HEK293 (cell line): ENCODE results near the gene TBC1D17.

Experiments used
- BCL6B ChIP-seq: fragments of 450-650 bp; formaldehyde crosslinking; IDR thresholded peaks from 2 replicates; pipeline ENCODE4 v1.5.1; 2017; ENCODE audit warnings: missing biosample characterization, missing genetic modification characterization
- GLIS2 ChIP-seq: fragments of 450-650 bp; formaldehyde crosslinking; IDR thresholded peaks from 2 replicates; pipeline ENCODE4 v1.5.1; 2016; ENCODE audit warnings: missing biosample characterization, missing genetic modification characterization
- PATZ1 ChIP-seq: fragments of 450-650 bp; formaldehyde crosslinking; IDR thresholded peaks from 2 replicates; pipeline ENCODE4 v1.5.1; 2016; ENCODE audit warnings: missing biosample characterization, missing genetic modification characterization
- PRDM1 ChIP-seq: fragments of 450-650 bp; formaldehyde crosslinking; IDR thresholded peaks from 2 replicates; pipeline ENCODE4; 2016; ENCODE audit warnings: missing biosample characterization, missing genetic modification characterization
- REPIN1 ChIP-seq: fragments of 450-650 bp; formaldehyde crosslinking; IDR thresholded peaks from 2 replicates; pipeline ENCODE4 v1.5.1; 2017; ENCODE audit warnings: missing biosample characterization, missing genetic modification characterization, low read depth
- REST ChIP-seq: fragments of 450-650 bp; formaldehyde crosslinking; IDR thresholded peaks from 2 replicates; pipeline ENCODE4 v1.5.1; 2016; ENCODE audit warnings: missing biosample characterization, missing genetic modification characterization
- SP2 ChIP-seq: fragments of 450-650 bp; formaldehyde crosslinking; IDR thresholded peaks from 2 replicates; pipeline ENCODE4 v1.5.1; 2016; ENCODE audit warnings: missing biosample characterization, missing genetic modification characterization
- SP3 ChIP-seq: fragments of 450-650 bp; formaldehyde crosslinking; IDR thresholded peaks from 2 replicates; pipeline ENCODE4 v1.5.1; 2016; ENCODE audit warnings: missing biosample characterization, missing genetic modification characterization
- YY1 ChIP-seq: fragments of 450-650 bp; formaldehyde crosslinking; IDR thresholded peaks from 2 replicates; pipeline ENCODE4 v1.5.1; 2018; ENCODE audit warnings: missing biosample characterization, missing genetic modification characterization
- ZBTB20 ChIP-seq: fragments of 450-650 bp; formaldehyde crosslinking; IDR thresholded peaks from 2 replicates; pipeline ENCODE4 v1.5.1; 2016; ENCODE audit warnings: missing biosample characterization, missing genetic modification characterization
- ZBTB21 ChIP-seq: fragments of 450-650 bp; formaldehyde crosslinking; IDR thresholded peaks from 2 replicates; pipeline ENCODE4 v1.5.1; 2017; ENCODE audit warnings: missing biosample characterization, missing genetic modification characterization
- ZFP37 ChIP-seq: fragments of 450-650 bp; formaldehyde crosslinking; IDR thresholded peaks from 2 replicates; pipeline ENCODE4 v1.5.1; 2016; ENCODE audit warnings: missing biosample characterization, missing genetic modification characterization
- ZFP41 ChIP-seq: fragments of 450-650 bp; formaldehyde crosslinking; IDR thresholded peaks from 2 replicates; pipeline ENCODE4 v1.5.1; 2016; ENCODE audit warnings: missing biosample characterization, missing genetic modification characterization, borderline replicate concordance
- ZNF133 ChIP-seq: fragments of 450-650 bp; formaldehyde crosslinking; IDR thresholded peaks from 2 replicates; pipeline ENCODE4 v1.5.1; 2016; ENCODE audit warnings: missing biosample characterization, missing genetic modification characterization
- ZNF37A ChIP-seq: fragments of 450-650 bp; IDR thresholded peaks from 2 replicates; pipeline ENCODE4 v1.5.1; 2018; ENCODE audit warnings: missing biosample characterization, missing genetic modification characterization
- ZNF391 ChIP-seq: fragments of 450-650 bp; formaldehyde crosslinking; IDR thresholded peaks from 2 replicates; pipeline ENCODE4 v1.5.1; 2016; ENCODE audit warnings: low read depth, missing biosample characterization, missing genetic modification characterization, borderline replicate concordance
- ZNF394 ChIP-seq: fragments of 450-650 bp; formaldehyde crosslinking; IDR thresholded peaks from 2 replicates; pipeline ENCODE4 v1.5.1; 2016; ENCODE audit warnings: missing biosample characterization, missing genetic modification characterization, mild to moderate bottlenecking, moderate library complexity, borderline replicate concordance
- ZNF426 ChIP-seq: fragments of 450-650 bp; formaldehyde crosslinking; IDR thresholded peaks from 2 replicates; pipeline ENCODE4 v1.5.1; 2017; ENCODE audit warnings: missing biosample characterization, missing genetic modification characterization, mild to moderate bottlenecking, inconsistent platforms, moderate library complexity
- ZNF473 ChIP-seq: fragments of 450-650 bp; formaldehyde crosslinking; IDR thresholded peaks from 2 replicates; pipeline ENCODE4 v1.5.1; 2017; ENCODE audit warnings: missing biosample characterization, missing genetic modification characterization
- ZNF510 ChIP-seq: fragments of 450-650 bp; formaldehyde crosslinking; IDR thresholded peaks from 2 replicates; pipeline ENCODE4 v1.5.1; 2018; ENCODE audit warnings: mild to moderate bottlenecking, missing genetic modification characterization, missing biosample characterization; ENCODE audit not compliant: insufficient replicate concordance
- ZNF585B ChIP-seq: fragments of 450-650 bp; formaldehyde crosslinking; IDR thresholded peaks from 2 replicates; pipeline ENCODE4 v1.5.1; 2016; ENCODE audit warnings: missing biosample characterization, missing genetic modification characterization
- ZNF621 ChIP-seq: fragments of 450-650 bp; formaldehyde crosslinking; IDR thresholded peaks from 2 replicates; pipeline ENCODE4 v1.5.1; 2017; ENCODE audit warnings: missing biosample characterization, missing genetic modification characterization
- ZNF623 ChIP-seq: fragments of 450-650 bp; formaldehyde crosslinking; IDR thresholded peaks from 2 replicates; pipeline ENCODE4 v1.5.1; 2016; ENCODE audit warnings: missing biosample characterization, missing genetic modification characterization
- ZNF626 ChIP-seq: fragments of 450-650 bp; sonication (Bioruptor Pico); formaldehyde crosslinking; IDR thresholded peaks from 2 replicates; pipeline ENCODE4 v1.5.1; 2018; ENCODE audit warnings: missing biosample characterization, missing genetic modification characterization, inconsistent platforms
- ZNF670 ChIP-seq: fragments of 450-650 bp; formaldehyde crosslinking; IDR thresholded peaks from 2 replicates; pipeline ENCODE4 v1.5.1; 2016; ENCODE audit warnings: missing biosample characterization, missing genetic modification characterization, low read depth
- ZNF701 ChIP-seq: fragments of 450-650 bp; formaldehyde crosslinking; IDR thresholded peaks from 2 replicates; pipeline ENCODE4 v1.5.1; 2016; ENCODE audit warnings: missing biosample characterization, missing genetic modification characterization
- ZNF777 ChIP-seq: fragments of 450-650 bp; formaldehyde crosslinking; IDR thresholded peaks from 2 replicates; pipeline ENCODE4 v1.5.1; 2017; ENCODE audit warnings: missing biosample characterization, missing genetic modification characterization, borderline replicate concordance
- ZSCAN16 ChIP-seq: fragments of 450-650 bp; formaldehyde crosslinking; IDR thresholded peaks from 2 replicates; pipeline ENCODE4 v1.5.1; 2016; ENCODE audit warnings: missing biosample characterization, missing genetic modification characterization
- TF ChIP-seq, protein P1 (sequence below): fragments of 450-650 bp; formaldehyde crosslinking; IDR thresholded peaks from 2 replicates; pipeline ENCODE4 v1.5.1; 2016; ENCODE audit warnings: missing biosample characterization, missing genetic modification characterization, low read depth
- TF ChIP-seq, protein P2 (sequence below): fragments of 450-650 bp; formaldehyde crosslinking; IDR thresholded peaks from 2 replicates; pipeline ENCODE4 v1.5.1; 2017; ENCODE audit warnings: missing biosample characterization, missing genetic modification characterization

The TBC1D17 gene

GRCh38 chr19:49929611-49930482 lies 52.3 kb downstream of the TBC1D17 start (continued):
- peak; percentile 82 for TF ChIP-seq SP3
- no peak for TF ChIP-seq GLIS2 (tag by site-specific recombination)
- no peak for TF ChIP-seq ZBTB20 (tag by site-specific recombination)
- no peak for TF ChIP-seq ZNF670 (tag by site-specific recombination)
- no peak for TF ChIP-seq ZFP41 (tag by site-specific recombination)
- no peak for TF ChIP-seq ZNF473 (tag by site-specific recombination)
- TF ChIP-seq ZBTB21: 0 out of 2 replicates have a peak, but pooled peaks have one; percentile 10
- no peak for TF ChIP-seq ZNF585B (tag by site-specific recombination)
- TF ChIP-seq ZNF626 (tag by site-specific recombination): no peak
- TF ChIP-seq YY1 (tag by site-specific recombination): no peak; the same call in 1 of the 2 replicates
- TF ChIP-seq ZNF394: no peak
- no peak for TF ChIP-seq ZNF37A
- 0 out of 2 replicates have a peak, but pooled peaks have one; percentile 14 for TF ChIP-seq ZNF623 (tag by site-specific recombination)
- TF ChIP-seq ZNF777 (tag by site-specific recombination): no peak
- no peak for TF ChIP-seq ZNF426 (tag by site-specific recombination)
- TF ChIP-seq ZNF701 (tag by site-specific recombination): no peak
- no peak for TF ChIP-seq REST (tag by site-specific recombination)
- no peak for TF ChIP-seq ZNF621 (tag by site-specific recombination)
- TF ChIP-seq REPIN1 (tag by site-specific recombination): no peak
- no peak; the same call in 1 of the 2 replicates for TF ChIP-seq ZNF391
- TF ChIP-seq ZNF510 (tag by site-specific recombination): no peak
- TF ChIP-seq SP2 (tag by site-specific recombination): peak; percentile 89
- peak; percentile 74; the same call in 1 of the 2 replicates for TF ChIP-seq PATZ1 (tag by site-specific recombination)
- TF ChIP-seq, protein P1, sequence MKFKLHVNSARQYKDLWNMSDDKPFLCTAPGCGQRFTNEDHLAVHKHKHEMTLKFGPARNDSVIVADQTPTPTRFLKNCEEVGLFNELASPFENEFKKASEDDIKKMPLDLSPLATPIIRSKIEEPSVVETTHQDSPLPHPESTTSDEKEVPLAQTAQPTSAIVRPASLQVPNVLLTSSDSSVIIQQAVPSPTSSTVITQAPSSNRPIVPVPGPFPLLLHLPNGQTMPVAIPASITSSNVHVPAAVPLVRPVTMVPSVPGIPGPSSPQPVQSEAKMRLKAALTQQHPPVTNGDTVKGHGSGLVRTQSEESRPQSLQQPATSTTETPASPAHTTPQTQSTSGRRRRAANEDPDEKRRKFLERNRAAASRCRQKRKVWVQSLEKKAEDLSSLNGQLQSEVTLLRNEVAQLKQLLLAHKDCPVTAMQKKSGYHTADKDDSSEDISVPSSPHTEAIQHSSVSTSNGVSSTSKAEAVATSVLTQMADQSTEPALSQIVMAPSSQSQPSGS (tag by site-specific recombination): no peak
- no peak for TF ChIP-seq ZNF133 (tag by site-specific recombination)
- TF ChIP-seq ZFP37 (tag by site-specific recombination): no peak
- no peak for TF ChIP-seq PRDM1 (tag by site-specific recombination)
- no peak for TF ChIP-seq BCL6B (tag by site-specific recombination)
- TF ChIP-seq, protein P2, sequence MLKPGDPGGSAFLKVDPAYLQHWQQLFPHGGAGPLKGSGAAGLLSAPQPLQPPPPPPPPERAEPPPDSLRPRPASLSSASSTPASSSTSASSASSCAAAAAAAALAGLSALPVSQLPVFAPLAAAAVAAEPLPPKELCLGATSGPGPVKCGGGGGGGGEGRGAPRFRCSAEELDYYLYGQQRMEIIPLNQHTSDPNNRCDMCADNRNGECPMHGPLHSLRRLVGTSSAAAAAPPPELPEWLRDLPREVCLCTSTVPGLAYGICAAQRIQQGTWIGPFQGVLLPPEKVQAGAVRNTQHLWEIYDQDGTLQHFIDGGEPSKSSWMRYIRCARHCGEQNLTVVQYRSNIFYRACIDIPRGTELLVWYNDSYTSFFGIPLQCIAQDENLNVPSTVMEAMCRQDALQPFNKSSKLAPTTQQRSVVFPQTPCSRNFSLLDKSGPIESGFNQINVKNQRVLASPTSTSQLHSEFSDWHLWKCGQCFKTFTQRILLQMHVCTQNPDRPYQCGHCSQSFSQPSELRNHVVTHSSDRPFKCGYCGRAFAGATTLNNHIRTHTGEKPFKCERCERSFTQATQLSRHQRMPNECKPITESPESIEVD (tag by site-specific recombination): no peak; the same call in 1 of the 2 replicates
- no peak for TF ChIP-seq ZSCAN16 (tag by site-specific recombination)
